ENCODE measurements around the gene NPBWR2.

GRCh38 chr20:64067733-64068307 is 39.5 kb downstream of the NPBWR2 start:
- TF ChIP-seq CTCF (IDR thresholded peaks at IDR 0.05; ENCODE audit: insufficient read depth, low read length) (no peak), POLR2AphosphoS5 (IDR thresholded peaks at IDR 0.05; ENCODE audit: low read depth) (no peak), REST (IDR thresholded peaks at IDR 0.05; ENCODE audit: insufficient replicate concordance, low read depth) (no peak)

All from HL-60 (cell line).